Ammon's horn (tissue), 1 donor: ENCODE results near the gene STAP1.
"Not testable (repeated sequence)": the region's sequence is repeated elsewhere in the genome, so short reads cannot be mapped to it uniquely, and the experiment has no call there.

ENCODE experiments used
- DNase-seq: peaks from one replicate; pipeline ENCODE4 v3.0.0-alpha.2; 2016; ENCODE audit warnings: low spot score

STAP1 gene, protein sequence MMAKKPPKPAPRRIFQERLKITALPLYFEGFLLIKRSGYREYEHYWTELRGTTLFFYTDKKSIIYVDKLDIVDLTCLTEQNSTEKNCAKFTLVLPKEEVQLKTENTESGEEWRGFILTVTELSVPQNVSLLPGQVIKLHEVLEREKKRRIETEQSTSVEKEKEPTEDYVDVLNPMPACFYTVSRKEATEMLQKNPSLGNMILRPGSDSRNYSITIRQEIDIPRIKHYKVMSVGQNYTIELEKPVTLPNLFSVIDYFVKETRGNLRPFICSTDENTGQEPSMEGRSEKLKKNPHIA

DNA sequence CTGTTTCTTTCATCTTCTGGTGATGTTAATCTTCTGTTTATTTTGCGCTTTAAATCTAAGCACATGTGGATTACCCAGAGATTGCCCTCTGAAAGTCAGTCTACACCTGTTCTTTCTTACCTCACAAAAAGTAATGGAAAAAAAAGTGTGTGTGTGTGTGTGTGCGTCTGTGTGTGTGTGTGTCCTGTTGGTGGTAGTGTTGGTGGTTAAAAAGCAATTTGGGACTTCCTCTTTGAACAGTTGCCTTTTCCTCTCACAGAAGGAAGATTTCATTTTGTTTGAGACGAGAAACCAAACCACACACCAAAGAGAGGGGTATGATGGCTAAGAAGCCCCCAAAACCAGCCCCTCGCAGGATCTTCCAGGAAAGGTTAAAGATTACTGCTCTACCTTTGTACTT lies at the start of gene STAP1:
STAP1 (plus strand) TSS at position 235 of the 400 bp plus-strand sequence; CDS start at position 318, 83 bp downstream.
- peak; percentile 6 for DNase-seq

DNA sequence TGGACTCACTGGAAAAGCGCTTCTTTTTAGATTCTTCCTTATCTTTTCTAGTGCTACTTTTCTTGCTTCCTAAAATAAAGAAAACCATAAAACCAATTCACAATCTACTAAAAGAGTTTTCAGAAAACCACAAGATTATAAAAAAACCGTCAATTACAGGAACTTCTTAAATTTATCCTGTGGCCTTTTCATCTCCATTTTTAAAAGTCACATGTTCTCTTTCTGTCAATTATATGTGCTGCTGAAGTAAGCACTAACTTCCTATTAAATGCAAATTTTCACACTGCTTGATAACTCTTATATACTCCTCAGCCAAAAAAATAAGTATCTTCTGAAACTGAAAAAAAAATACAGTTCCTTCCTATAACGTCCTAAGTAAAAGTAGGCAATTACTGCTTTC lies 46.0 kb upstream of the STAP1 start:
- DNase-seq = no peak

DNA sequence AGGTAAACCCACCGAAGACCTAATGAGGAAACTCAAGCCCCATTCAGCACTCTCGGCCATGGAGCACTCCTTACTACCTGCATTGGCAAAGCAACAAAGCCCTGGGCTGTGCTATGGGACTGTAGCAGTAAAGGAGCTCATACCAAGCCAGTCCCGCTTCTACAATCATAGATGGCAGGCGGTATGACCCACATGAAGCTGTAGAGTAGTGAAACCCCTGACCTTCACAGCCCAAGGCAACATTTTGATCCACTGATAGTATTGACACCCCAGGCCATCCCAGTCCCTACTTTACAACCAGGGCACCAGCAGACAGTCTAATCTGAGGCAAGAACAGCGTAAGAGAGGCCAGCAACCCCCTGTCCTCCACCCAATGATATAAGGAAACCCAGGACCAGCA lies 38.4 kb upstream of the STAP1 start:
- DNase-seq = no peak

DNA sequence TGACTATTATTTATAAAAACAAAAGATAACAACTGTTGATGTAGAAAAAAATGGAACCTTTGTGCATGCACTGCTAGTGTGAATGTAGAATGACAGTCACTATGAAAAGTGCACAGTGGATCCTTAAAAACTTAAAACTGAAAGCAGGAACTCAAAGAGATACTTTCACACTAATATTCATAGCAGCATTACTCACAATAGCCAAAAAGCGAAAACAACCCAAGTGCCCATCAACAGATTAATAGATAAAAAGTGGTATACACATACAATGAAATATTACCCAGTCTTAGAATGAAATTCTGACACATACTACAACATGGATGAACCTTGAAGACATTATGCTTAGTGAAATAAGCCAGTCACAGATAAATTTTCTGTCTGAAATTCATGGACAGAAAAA lies 37.0 kb upstream of the STAP1 start:
- DNase-seq = no peak

DNA sequence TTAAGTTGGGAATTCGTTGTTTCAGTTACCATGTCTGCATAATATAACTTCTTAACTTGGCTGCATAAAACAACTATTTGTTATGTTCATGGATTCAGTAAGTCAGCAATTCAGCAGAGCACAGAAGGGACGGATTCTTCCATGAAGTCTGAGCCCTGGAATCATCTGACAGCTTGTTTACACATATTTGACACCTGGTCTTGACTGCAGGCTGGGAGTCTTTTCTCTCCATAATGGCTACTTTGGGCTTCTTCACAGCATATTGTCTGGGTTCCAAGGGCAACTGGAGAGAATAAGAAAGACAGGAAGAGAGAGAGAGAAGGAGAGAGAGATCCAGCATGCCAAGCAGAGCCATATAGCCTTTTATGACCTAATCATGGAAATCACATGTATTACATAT lies 36.3 kb upstream of the STAP1 start:
- peak; percentile 13 for DNase-seq

DNA sequence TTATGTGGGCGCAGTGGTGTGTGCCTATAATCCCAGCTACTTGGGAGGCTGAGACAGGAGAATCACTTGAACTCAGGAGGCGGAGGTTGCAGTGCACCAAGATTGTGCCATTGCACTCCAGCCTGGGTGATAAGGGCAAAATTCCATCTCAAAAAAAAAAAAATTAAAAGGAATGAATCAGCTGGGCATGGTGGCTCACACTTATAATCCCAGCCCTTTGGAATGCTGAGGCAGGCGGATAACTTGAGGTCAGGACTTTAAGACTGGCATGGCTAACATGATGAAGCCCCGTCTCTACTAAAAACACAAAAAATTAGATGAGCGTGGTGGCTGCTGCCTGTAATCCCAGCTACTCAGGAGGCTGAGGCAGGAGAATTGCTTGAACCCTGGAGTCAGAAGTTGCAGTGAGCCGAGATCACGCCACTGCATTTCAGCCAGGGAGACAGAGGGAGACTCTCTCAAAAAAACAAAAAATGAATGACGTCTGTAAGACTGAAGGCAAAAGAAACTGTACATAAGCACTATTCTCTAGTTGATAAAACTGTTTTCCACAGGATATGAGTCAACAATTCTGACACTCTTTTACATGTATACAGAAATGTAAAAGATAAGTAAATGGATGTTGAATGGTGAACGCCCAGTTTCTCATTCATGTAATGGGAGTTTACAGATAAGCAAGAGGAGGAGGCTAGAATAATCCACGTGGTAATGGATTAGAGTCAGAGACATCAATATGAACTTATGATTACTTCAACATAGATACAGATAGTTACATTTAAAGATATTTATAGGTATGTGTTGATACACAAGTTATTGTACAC lies 35.5 kb upstream of the STAP1 start:
- no peak for DNase-seq

DNA sequence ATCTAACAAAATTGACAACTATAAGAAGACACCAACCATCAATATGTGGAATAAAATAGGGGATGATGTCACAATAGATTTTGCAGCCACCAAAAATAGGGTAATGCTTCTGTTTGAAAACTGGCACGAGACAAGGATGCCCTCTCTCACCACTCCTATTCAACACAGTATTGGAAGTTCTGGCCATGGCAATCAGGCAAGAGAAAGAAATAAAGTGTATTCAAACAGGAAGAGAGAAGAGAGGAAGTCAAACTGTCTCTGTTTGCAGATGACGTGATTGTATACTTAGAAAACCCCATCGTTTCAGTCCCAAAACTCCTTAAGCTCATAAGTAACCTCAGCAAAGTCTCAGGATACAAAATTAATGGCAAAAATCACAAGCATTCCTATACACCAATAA lies 34.4 kb upstream of the STAP1 start:
- DNase-seq = not testable (repeated sequence)

DNA sequence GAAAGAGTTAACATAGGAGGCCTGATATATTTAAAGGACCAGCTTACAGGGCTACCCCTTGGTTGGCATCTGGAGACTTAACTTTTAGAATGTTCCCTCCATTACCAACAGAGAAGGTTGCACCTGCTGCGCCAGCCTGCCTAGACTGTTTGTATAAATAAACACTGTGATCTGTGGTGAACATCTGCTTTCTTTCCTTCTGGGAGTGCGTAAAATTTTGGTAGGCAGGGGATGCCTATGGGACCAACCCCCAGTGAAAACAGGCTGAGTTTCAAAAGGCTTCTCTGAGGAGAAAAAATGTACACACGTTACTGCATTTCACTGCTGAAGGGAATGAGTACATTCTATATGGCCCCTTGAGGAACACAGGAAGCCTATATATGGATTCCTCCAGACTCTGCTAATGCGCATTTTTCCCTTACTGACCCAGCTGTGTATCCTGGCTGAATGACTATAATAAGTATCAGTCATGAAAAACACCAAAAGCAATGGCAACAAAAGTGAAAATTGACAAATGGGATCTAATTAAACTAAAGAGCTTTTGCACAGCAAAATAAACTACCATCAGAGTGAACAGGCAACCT lies 27.1 kb upstream of the STAP1 start:
- DNase-seq = no peak

DNA sequence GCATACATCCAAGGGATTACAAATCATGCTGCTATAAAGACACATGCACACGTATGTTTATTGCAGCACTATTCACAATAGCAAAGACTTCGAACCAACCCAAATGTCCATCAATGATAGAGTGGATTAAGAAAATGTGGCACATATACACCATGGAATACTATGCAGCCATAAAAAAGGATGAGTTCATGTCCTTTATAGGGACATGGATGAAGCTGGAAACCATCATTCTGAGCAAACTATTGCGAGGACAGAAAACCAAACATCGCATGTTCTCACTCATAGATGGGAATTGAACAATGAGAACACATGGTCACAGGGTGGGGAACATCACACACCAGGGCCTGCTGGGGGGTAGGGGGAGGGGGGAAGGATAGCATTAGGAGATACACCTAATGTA lies 26.1 kb upstream of the STAP1 start:
- DNase-seq = not testable (repeated sequence)

DNA sequence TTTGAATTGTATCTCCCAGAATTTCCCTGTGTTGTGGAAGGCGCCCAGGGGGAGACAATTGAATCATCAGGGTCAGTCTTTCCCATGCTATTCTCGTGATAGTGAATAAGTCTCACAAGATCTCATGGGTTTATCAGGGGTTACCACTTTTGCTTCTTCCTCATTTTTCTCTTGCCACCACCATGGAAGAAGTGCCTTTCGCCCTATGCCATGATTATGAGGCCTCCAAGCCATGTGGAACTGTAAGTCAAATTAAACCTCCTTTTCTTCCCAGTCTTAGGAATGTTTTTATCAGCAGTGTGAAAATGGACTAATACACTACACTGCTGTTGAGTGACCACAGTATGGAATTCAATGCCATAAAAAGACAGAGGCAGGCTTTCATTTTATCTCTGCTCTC lies 25.4 kb upstream of the STAP1 start:
- DNase-seq = no peak

DNA sequence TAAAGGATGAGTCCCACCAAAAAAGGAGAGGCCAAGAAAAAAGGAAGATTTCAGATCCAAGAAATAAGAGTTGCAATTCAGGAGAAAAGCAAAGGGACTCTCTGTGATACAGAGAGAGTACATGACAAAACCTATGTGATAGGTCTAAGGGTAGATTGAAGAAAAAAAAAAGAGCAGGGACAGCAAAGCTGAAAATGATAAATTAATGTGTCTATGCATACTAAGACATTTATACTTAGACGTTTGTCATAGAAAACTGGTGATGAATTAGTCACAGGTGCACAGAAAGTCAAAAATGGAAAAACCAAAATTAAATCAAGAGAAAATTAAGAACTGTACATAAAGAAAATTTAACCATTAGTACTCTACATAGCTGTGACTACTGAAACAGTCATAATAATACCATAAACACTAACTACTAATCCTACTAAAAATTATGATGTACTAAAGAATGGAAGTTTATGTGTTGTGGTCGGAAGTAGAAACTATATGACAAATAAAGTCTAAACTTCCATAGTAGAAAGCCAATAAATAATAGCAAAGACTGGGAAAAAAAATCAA lies 23.2 kb upstream of the STAP1 start:
- DNase-seq = no peak

DNA sequence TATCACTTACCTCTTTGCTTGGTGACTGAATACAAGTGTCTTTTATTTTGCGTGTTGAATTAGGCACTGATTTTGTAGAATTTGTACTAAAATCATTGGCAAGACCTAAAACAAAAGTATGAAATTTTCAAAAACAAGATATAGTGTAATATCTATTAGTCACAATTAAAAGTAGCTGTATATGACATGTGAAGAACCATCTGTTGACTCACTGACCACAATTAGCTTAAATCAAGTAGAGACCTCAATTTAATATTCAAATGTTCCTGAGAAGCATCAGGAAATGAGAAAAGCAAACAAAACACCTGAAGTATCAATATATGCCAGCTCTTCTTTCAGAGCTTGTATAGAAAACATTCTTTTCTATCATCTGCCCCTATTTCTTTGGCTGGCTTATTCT lies 18.7 kb upstream of the STAP1 start:
- no peak for DNase-seq

DNA sequence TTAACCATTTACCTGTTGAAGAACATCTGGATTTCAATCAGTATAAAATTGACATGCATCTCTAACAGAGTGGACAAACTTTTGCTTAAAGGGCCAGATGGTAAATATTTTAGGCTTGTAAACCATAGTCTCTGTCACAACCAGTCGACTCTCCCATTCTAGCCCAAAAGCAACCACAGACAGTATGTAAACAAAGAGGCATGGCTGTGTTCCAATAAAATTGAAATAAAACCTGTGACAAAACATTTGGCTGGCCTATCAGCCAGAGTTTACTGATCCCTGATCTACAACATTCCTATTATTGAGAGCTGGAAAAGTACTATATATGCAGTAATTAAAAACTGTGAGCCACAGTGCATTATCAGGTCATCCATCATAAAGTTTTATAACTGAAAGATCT lies 16.5 kb upstream of the STAP1 start:
- no peak for DNase-seq

DNA sequence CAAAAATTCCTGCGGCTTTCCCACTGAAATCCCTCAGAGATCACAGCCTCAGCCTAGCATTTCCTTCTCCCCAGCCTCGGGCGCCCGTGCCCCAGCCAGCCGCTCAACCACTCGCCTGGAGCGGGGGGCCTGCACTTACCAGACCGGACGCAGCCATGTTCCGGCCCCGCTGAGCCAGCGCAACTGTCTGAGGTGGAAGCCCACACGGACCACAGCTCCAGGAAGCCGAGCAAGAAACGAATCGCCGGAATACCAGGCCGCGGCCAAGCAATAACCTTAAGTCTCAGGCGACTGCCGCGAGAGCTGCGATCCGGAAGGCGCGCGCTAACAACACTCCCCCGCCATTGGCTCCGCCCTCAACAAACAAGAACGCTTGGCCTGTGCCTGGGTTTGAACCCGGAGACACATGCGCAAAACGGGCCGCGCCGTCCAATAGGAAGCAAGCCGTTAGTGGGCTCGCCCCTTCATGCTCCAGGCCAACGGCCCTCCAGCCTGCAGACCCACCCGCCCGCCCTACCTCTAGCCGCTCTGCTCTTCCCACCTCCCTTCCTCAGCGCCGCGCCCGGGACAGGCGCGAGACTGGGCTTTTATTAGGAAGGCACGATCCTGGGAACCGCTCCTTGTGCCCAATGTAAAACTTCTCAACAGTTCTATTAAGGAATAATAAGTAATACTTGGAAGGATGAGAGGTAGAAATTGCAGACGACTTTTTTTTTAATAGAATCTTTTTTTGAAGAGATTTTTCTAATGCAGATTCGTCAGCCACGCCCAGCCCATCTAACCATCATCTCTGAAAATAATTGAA lies 13.1 kb upstream of the STAP1 start, which contains the start of gene CENPC:
CENPC (minus strand) TSS at position 305 of the 805 bp plus-strand sequence; CDS start at position 157, 148 bp downstream.
- peak; percentile 98 for DNase-seq

DNA sequence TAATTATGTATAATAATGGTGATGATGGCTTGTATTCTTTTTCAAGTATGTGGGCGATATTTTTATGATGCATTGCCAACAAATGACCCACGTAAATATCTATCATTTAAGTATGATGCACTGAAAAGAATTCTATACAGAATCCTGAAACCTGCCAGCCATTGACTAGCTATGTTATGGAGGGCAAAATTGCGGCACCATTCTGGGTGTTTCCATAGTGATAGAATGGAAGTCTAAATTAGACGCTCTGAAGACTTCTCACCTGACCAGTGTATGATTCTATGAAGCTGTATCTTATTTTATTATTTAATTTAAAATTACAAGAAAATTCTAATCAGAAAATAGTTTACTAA lies 12.5 kb upstream of the STAP1 start:
- no peak for DNase-seq

DNA sequence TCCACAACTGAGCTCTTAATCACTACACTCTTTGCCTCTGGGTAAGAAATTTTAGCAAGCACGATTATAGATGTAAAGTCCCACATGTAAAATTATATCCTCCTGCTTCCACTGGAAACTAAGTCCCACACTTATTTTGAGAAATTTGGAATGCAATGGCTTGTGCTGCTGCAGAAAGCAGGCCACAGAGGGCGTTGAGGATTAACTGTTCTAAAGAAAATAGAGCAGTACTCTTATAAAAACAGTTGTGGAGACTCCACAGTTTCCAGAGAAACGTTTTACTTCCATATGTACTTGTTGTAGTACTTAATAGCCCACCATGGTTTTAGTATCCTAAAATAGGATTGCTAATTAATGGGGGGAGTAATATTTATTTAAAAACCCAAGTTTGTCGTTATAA lies 11.6 kb upstream of the STAP1 start:
- DNase-seq = peak; percentile 13

DNA sequence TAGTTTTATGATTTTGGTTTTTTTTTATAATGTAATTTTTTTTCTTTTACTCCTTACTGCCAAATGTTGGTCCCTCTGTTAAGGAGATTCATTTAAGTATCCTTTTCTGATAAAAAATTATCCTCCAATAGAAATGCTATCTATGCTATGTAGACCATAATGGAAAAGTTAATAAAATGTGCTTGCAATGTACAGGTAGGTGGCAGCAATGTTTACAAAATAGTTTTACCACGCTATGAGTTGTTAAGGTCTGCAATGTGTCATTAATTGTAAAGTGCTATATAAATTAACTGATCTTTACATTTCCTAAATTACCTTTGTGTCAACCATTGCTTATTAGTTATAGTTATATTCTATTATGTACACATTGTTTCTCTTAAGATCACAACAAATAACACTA lies 9.4 kb upstream of the STAP1 start:
- DNase-seq = peak; percentile 17

DNA sequence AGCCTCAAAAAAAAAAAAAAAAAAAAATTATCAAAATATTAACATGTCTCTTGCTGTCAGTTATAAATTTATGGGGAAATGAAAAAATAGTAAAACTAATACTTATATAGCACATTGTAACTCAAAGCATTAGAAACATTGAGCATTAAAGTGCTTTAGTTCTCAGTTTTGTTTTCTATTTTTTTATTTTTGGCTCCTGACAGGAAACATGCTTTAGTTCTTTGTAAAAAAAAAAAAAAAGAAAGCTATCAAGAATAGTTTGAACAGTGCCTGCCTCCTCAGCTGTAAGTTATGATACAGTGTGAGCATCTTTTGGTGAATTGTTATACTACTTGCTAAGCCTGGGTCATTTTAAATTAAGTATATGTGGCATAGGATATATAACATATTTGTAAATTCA lies 8.1 kb upstream of the STAP1 start:
- no peak for DNase-seq

DNA sequence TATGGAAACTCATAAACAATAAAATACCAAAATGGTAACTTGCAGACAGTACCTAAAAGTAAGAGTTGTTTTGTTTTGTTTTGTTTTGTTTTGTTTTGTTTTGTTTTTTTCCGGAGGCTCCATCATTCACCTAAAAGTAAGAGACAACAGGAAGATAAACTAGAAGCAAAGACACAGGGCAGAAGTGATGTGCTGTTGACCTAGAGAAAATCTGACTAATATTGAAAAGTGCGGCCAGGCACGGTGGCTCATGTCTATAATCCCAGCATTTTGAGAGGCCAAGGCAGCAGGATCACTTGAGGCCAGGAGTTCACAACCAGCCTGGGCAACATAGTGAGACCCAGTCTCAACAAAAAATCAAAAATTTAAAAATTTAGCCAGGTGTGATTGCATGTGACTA lies 7.7 kb upstream of the STAP1 start:
- no peak for DNase-seq

DNA sequence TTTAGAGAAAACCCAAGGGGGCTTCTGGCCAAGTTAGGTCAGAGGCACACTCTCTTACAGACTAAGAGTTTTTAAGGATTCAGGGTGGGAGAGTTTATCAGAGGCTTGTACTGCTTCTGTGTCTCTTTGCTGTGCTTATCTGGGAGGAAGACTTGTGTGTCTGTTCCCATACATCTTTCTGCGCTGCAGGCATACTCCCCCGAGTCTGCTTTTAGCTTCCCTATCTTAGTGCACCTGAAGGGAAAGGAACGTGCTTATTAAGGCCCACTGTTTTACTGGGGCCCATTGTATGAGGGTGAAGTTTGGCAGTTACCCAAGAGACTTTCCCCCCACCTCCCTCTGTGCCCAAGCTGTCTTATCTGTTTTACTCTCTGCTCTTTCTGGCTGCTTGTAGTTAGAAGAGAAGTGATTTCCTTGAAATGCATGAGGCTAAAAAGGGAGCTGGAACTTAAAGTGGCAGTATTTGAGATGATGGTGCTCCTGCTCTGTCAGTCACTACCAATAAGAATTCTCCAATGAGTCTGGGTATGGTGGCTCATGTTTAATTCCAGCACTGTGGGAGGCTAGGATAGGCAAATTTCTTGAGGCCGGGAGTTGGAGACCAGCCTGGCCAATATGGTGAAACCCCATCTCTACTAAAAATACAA lies 6.3 kb upstream of the STAP1 start:
- not testable (repeated sequence) for DNase-seq

DNA sequence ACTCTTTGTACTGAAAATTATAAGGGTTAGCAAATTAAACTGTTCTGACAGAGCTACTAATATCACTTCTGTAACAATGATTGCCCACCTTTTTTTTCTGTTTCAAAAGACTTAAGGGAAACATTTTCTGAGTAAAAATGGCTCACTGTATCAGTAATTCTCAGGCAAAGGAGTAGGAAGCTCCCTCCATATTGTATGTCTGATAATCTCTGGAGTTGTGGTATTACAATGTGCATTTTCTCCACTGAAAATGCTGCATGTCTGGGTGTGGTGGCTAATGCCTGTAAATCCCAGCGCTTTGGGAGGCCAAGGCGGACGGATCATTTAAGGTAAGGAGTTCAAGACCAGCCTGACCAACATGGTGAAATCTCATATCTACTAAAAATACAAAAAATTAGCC lies 4.4 kb upstream of the STAP1 start:
- DNase-seq = no peak
